GM12873 (cell line): ENCODE measurements around the gene SDF2L1.

Experiments
- CTCF ChIP-seq: IDR thresholded peaks from 2 replicates; pipeline ENCODE4 v1.5.1; 2012; ENCODE audit warnings: low read depth, mild to moderate bottlenecking, moderate library complexity, low read length, control low read depth; ENCODE audit not compliant: insufficient read depth; ENCODE audit errors: missing control alignments

The SDF2L1 gene

GRCh38 chr22:21641789-21642583 is at the start of gene SDF2L1:
Gene SDF2L1 (plus strand): TSS chr22:21642302. CDS start chr22:21642337, 35 bp downstream.
- TF ChIP-seq CTCF = no peak

- TF ChIP-seq CTCF = no peak
Observed at GRCh38 chr22:21592422-21592821, 49.7 kb upstream of the SDF2L1 start.

GRCh38 chr22:21593406-21594232 is 48.5 kb upstream of the SDF2L1 start:
- peak; percentile 50 for TF ChIP-seq CTCF

GRCh38 chr22:21594865-21595452 is 47.1 kb upstream of the SDF2L1 start:
- no peak for TF ChIP-seq CTCF

GRCh38 chr22:21598302-21598701 is 43.8 kb upstream of the SDF2L1 start:
- no peak for TF ChIP-seq CTCF

- no peak for TF ChIP-seq CTCF
Observed at GRCh38 chr22:21599053-21599893, 42.8 kb upstream of the SDF2L1 start.

GRCh38 chr22:21602579-21602978 is 39.5 kb upstream of the SDF2L1 start:
- no peak for TF ChIP-seq CTCF
